Uterus (tissue), 2 donors: ENCODE data around the gene SLC6A4.

Experiments used
- CTCF ChIP-seq, 4 experiments: fragments of 200-600 bp in 2 of 4; fragments of 450-650 bp in 2 of 4; sonication (generic) in 2 of 4; IDR thresholded peaks; one replicate each; pipeline ENCODE4 v1.5.1; 2016 to 2019; ENCODE audit warnings: antibody characterized with exemption in 4 of 4, mild to moderate bottlenecking in 2 of 4, moderate library complexity in 1 of 4
- POLR2A ChIP-seq, 2 donors: fragments of 450-650 bp; IDR thresholded peaks; one replicate each; pipeline ENCODE4 v1.6.1; 2016; ENCODE audit warnings: antibody characterized with exemption in 2 of 2, mild to moderate bottlenecking in 1 of 2, moderate library complexity in 1 of 2

GRCh38 chr17:30155389-30155788 is 80.1 kb downstream of the SLC6A4 start:
- TF ChIP-seq POLR2A (IDR thresholded peaks at IDR 0.05): no peak
- TF ChIP-seq CTCF (IDR thresholded peaks at IDR 0.05): no peak
